ENCODE data around the gene SEPTIN12.

GRCh38 chr16:4787627-4788482, at the start of gene SEPTIN12:
- no peak for TF ChIP-seq CTCF (IDR thresholded peaks at IDR 0.05)
- TF ChIP-seq POLR2A (IDR thresholded peaks at IDR 0.05), result no peak

Data from esophagus squamous epithelium (tissue), 4 donors.